ENCODE measurements around the gene MUC3A.

The MUC3A gene

GRCh38 chr7:100946766-100947365 is 2.5 kb upstream of the MUC3A start:
- TF ChIP-seq CTCF (IDR thresholded peaks at IDR 0.05; ENCODE audit: control insufficient read depth, insufficient read depth, low read depth, low read length, missing control alignments), result no peak
- H3K4me3 ChIP-seq (ENCODE audit: control insufficient read depth, low read depth, low read length), result no peak overlapping the region
- no peak for DNase-seq (ENCODE audit: low read depth)

GRCh38 chr7:100947792-100948191 is 1.5 kb upstream of the MUC3A start:
- H3K4me3 ChIP-seq (ENCODE audit: control insufficient read depth, low read depth, low read length), result no peak overlapping the region
- TF ChIP-seq CTCF (IDR thresholded peaks at IDR 0.05; ENCODE audit: control insufficient read depth, insufficient read depth, low read depth, low read length, missing control alignments), result no peak
- no peak for DNase-seq (ENCODE audit: low read depth)

- TF ChIP-seq CTCF (IDR thresholded peaks at IDR 0.05; ENCODE audit: control insufficient read depth, insufficient read depth, low read depth, low read length, missing control alignments), result no peak
- DNase-seq (ENCODE audit: low read depth), result no peak
- no peak overlapping the region for H3K4me3 ChIP-seq (ENCODE audit: control insufficient read depth, low read depth, low read length)
These were observed 654 bp downstream of the MUC3A start for GRCh38 chr7:100949933-100950443.

GRCh38 chr7:100951172-100951571 is 1.8 kb downstream of the MUC3A start:
- DNase-seq (ENCODE audit: low read depth), result no peak
- no peak for TF ChIP-seq CTCF (IDR thresholded peaks at IDR 0.05; ENCODE audit: control insufficient read depth, insufficient read depth, low read depth, low read length, missing control alignments)
- H3K4me3 ChIP-seq (ENCODE audit: control insufficient read depth, low read depth, low read length), result no peak overlapping the region

GRCh38 chr7:100951888-100952560 is 2.7 kb downstream of the MUC3A start:
- DNase-seq (ENCODE audit: low read depth), result no peak
- no peak for TF ChIP-seq CTCF (IDR thresholded peaks at IDR 0.05; ENCODE audit: control insufficient read depth, insufficient read depth, low read depth, low read length, missing control alignments)
- no peak overlapping the region for H3K4me3 ChIP-seq (ENCODE audit: control insufficient read depth, low read depth, low read length)

- no peak overlapping the region for H3K4me3 ChIP-seq (ENCODE audit: control insufficient read depth, low read depth, low read length)
- no peak for TF ChIP-seq CTCF (IDR thresholded peaks at IDR 0.05; ENCODE audit: control insufficient read depth, insufficient read depth, low read depth, low read length, missing control alignments)
- no peak for DNase-seq (ENCODE audit: low read depth)
These were observed 3.3 kb downstream of the MUC3A start for GRCh38 chr7:100952641-100953040.
